ENCODE measurements around the gene MYOT. TPM values are rescaled to one million over a fixed set of nuclear protein-coding genes. Genes with fewer than 3 reads are reported as not detected.

Gene MYOT
- total and polyA plus RNA-seq, 10 of the 15 experiments (the other 5 are each of a cell fraction or from before 2014, with no cell fraction given) = 0.15 to 1.5 (median 0.53) TPM; not detected in 5

- 60% methylated on average over 2 of the region's 2 CpGs for WGBS (ENCODE audit: insufficient coverage, insufficient replicate concordance, low lambda C conversion rate, missing lambda C conversion rate)
- FAIRE-seq (no peak), DNase-seq (ENCODE audit: low read depth, low spot score) (no peak), ATAC-seq (no peak)
- TF ChIP-seq POLR2AphosphoS2 (IDR thresholded peaks at IDR 0.05; ENCODE audit: low read depth, low read length) = no peak
- TF ChIP-seq SPI1 (IDR thresholded peaks at IDR 0.05; ENCODE audit: borderline replicate concordance, insufficient read depth, low read depth, low read length) = no peak
- no peak for TF ChIP-seq PBX3 (IDR thresholded peaks at IDR 0.05; ENCODE audit: insufficient replicate concordance, low read depth, low read length)
- no peak for TF ChIP-seq ZBTB11 (CRISPR knock-in tag; IDR thresholded peaks at IDR 0.05)
- no peak for TF ChIP-seq BACH1 (IDR thresholded peaks at IDR 0.05; ENCODE audit: borderline replicate concordance)
- no peak for TF ChIP-seq HDAC6 (IDR thresholded peaks at IDR 0.05; ENCODE audit: unreplicated experiment)
- TF ChIP-seq ZNF207 (IDR thresholded peaks at IDR 0.05; ENCODE audit: borderline replicate concordance) = no peak
- TF ChIP-seq ATF2 (IDR thresholded peaks at IDR 0.05; ENCODE audit: low read length) = no peak
- TF ChIP-seq MEF2B (IDR thresholded peaks at IDR 0.05; ENCODE audit: partially characterized antibody, poor library complexity, severe bottlenecking) = no peak
- TF ChIP-seq ZBTB4 (CRISPR knock-in tag; IDR thresholded peaks at IDR 0.05) = no peak
- no peak for TF ChIP-seq FOXM1 (IDR thresholded peaks at IDR 0.05; ENCODE audit: low read depth, low read length)
- no peak for TF ChIP-seq MYC (IDR thresholded peaks at IDR 0.05; ENCODE audit: insufficient read depth, insufficient read length, insufficient replicate concordance, low read length, severe bottlenecking)
- no peak for TF ChIP-seq ETV6 (conservative IDR thresholded peaks at IDR 0.05 in 1 of 2, IDR thresholded peaks at IDR 0.05 in 1 of 2; ENCODE audit: borderline replicate concordance in 1 of 2, low read depth in 1 of 2)
- ChIA-PET CTCF (no interaction called here), RAD21 (ENCODE audit: unreplicated experiment) (no interaction called here), SMC1A (ENCODE audit: uncharacterized antibody, unreplicated experiment) (interaction anchor here (1.2 kb wide), 1 partner anchor 136 kb away, joined by 4 read pairs; no protein-coding TSS in a partner anchor), POLR2A (interaction anchor here (0.5 kb wide), 1 partner anchor 18 kb away, joined by 3 read pairs; no protein-coding TSS in a partner anchor)
- Histone ChIP-seq H3K27ac (ENCODE audit: control insufficient read depth, insufficient read depth) (no peak overlapping the region), H2AFZ (ENCODE audit: control insufficient read depth, low read depth, low read length) (no peak overlapping the region), H3K9me3 (replicated peaks; ENCODE audit: control insufficient read depth, insufficient read depth, low read length) (no peaks in the 10 kb centered on the region), H3K4me1 (ENCODE audit: control insufficient read depth, insufficient read depth, low read length) (no peaks in the 10 kb centered on the region), H4K20me1 (ENCODE audit: control insufficient read depth, insufficient read depth) (no peaks in the 10 kb centered on the region), H3K79me2 (ENCODE audit: control insufficient read depth, insufficient read depth, low read length) (no peaks in the 10 kb centered on the region), H3K4me3 (no peak overlapping the region), H3K9ac (ENCODE audit: control insufficient read depth, insufficient read depth, low read length) (no peak overlapping the region), H3K36me3 (ENCODE audit: control insufficient read depth in 2 of 2, insufficient read depth in 2 of 2, low read length in 1 of 2) (no peaks in the 10 kb centered on the region), H3K27me3 (replicated peaks in 1 of 2; ENCODE audit: control insufficient read depth in 2 of 2, insufficient read depth in 2 of 2, low read length in 1 of 2) (no peaks in the 10 kb centered on the region), H3K4me2 (ENCODE audit: control insufficient read depth, insufficient read depth) (no peak overlapping the region)
- intact Hi-C loops (cut with micrococcal nuclease; ENCODE audit: unreplicated experiment) = no loop called here
- BruUV-seq (replicated peaks) = no TSS peak
- in situ Hi-C loops (cut with MboI) = no loop called here
Measured at GRCh38 chr5:137914758-137915157, 47.1 kb downstream of the MYOT start.
